ENCODE measurements around the gene SYT14. TPM values are rescaled to one million over a fixed set of nuclear protein-coding genes. Genes with fewer than 3 reads are reported as not detected.

SYT14 gene
- total RNA-seq, 1 donor from 2014 or later = 0.49 TPM

GRCh38 chr1:210001751-210002150, 63.7 kb downstream of the SYT14 start:
- Histone ChIP-seq H3K36me3 (no peaks in the 10 kb centered on the region), H3K27me3 (no peaks in the 10 kb centered on the region), H3K27ac (no peak overlapping the region), H3K4me3 (no peak overlapping the region), H3K9me3 (no peaks in the 10 kb centered on the region), H3K4me1 (no peaks in the 10 kb centered on the region)
- intact Hi-C loops (cut with DNase I) = no loop called here
- no peak for TF ChIP-seq POLR2AphosphoS5 (IDR thresholded peaks at IDR 0.05; ENCODE audit: insufficient read depth in 1 of 2, low read depth in 1 of 2)
- TF ChIP-seq CTCF (IDR thresholded peaks at IDR 0.05) = no peak
- TF ChIP-seq POLR2A (IDR thresholded peaks at IDR 0.05) = no peak
- no peak for DNase-seq (ENCODE audit: extremely low spot score in 2 of 2)

- Histone ChIP-seq H3K9me3 (no peaks in the 10 kb centered on the region), H3K27ac (no peak overlapping the region), H3K4me3 (no peak overlapping the region), H3K27me3 (no peaks in the 10 kb centered on the region), H3K36me3 (no peaks in the 10 kb centered on the region), H3K4me1 (no peaks in the 10 kb centered on the region)
- no peak for TF ChIP-seq POLR2AphosphoS5 (IDR thresholded peaks at IDR 0.05; ENCODE audit: insufficient read depth in 1 of 2, low read depth in 1 of 2)
- TF ChIP-seq POLR2A (IDR thresholded peaks at IDR 0.05) = no peak
- TF ChIP-seq CTCF (IDR thresholded peaks at IDR 0.05) = no peak
- intact Hi-C loops (cut with DNase I) = no loop called here
- DNase-seq (ENCODE audit: extremely low spot score in 2 of 2) = no peak
These were observed 65.5 kb downstream of the SYT14 start for GRCh38 chr1:210003501-210003900.

- DNase-seq (ENCODE audit: extremely low spot score in 2 of 2) = no peak
- H3K27me3 ChIP-seq = no peaks in the 10 kb centered on the region
- intact Hi-C loops (cut with DNase I) = no loop called here
- no peak overlapping the region for H3K4me3 ChIP-seq
- no peak overlapping the region for H3K27ac ChIP-seq
- H3K9me3 ChIP-seq = no peaks in the 10 kb centered on the region
- no peaks in the 10 kb centered on the region for H3K4me1 ChIP-seq
- no peak for TF ChIP-seq POLR2AphosphoS5 (IDR thresholded peaks at IDR 0.05; ENCODE audit: insufficient read depth in 1 of 2, low read depth in 1 of 2)
- no peak for TF ChIP-seq POLR2A (IDR thresholded peaks at IDR 0.05)
- no peak for TF ChIP-seq CTCF (IDR thresholded peaks at IDR 0.05)
- H3K36me3 ChIP-seq = no peaks in the 10 kb centered on the region
These were observed 72.1 kb downstream of the SYT14 start for GRCh38 chr1:210010161-210010560.

GRCh38 chr1:210021145-210021860, 83.3 kb downstream of the SYT14 start:
- no peak for TF ChIP-seq CTCF (IDR thresholded peaks at IDR 0.05)
- TF ChIP-seq POLR2AphosphoS5 (IDR thresholded peaks at IDR 0.05; ENCODE audit: insufficient read depth in 1 of 2, low read depth in 1 of 2) = no peak
- no peak for TF ChIP-seq POLR2A (IDR thresholded peaks at IDR 0.05)
- no peak overlapping the region for H3K4me3 ChIP-seq
- no peaks in the 10 kb centered on the region for H3K27me3 ChIP-seq
- no peak for DNase-seq (ENCODE audit: extremely low spot score in 2 of 2)
- no peak overlapping the region for H3K27ac ChIP-seq
- intact Hi-C loops (cut with DNase I) = no loop called here
- no peaks in the 10 kb centered on the region for H3K36me3 ChIP-seq
- H3K4me1 ChIP-seq = no peaks in the 10 kb centered on the region
- H3K9me3 ChIP-seq = no peaks in the 10 kb centered on the region

- no peak for TF ChIP-seq POLR2AphosphoS5 (IDR thresholded peaks at IDR 0.05; ENCODE audit: insufficient read depth in 1 of 2, low read depth in 1 of 2)
- no peak for TF ChIP-seq CTCF (IDR thresholded peaks at IDR 0.05)
- TF ChIP-seq POLR2A (IDR thresholded peaks at IDR 0.05) = no peak
- no peak overlapping the region for H3K4me3 ChIP-seq
- H3K27me3 ChIP-seq = no peaks in the 10 kb centered on the region
- DNase-seq (ENCODE audit: extremely low spot score in 2 of 2) = no peak
- H3K36me3 ChIP-seq = no peaks in the 10 kb centered on the region
- intact Hi-C loops (cut with DNase I) = no loop called here
- H3K27ac ChIP-seq = no peak overlapping the region
- no peaks in the 10 kb centered on the region for H3K4me1 ChIP-seq
- no peaks in the 10 kb centered on the region for H3K9me3 ChIP-seq
These were observed 84.0 kb downstream of the SYT14 start for GRCh38 chr1:210022044-210022443.

All from vagina (tissue), 2 donors.